ENCODE measurements around the gene ZC3HAV1. TPM values are rescaled to one million over a fixed set of nuclear protein-coding genes. Genes with fewer than 3 reads are reported as not detected.

ZC3HAV1 gene
- total and polyA plus RNA-seq, 10 of the 15 experiments (the other 5 are each of a cell fraction or from before 2014, with no cell fraction given) = 18.5 to 55.3 (median 44.7) TPM

- TF ChIP-seq ESRRA (IDR thresholded peaks at IDR 0.05; ENCODE audit: low read length) (no peak), WRNIP1 (IDR thresholded peaks at IDR 0.05; ENCODE audit: borderline replicate concordance, low read depth, low read length) (no peak), PAX5 (IDR thresholded peaks at IDR 0.05; ENCODE audit: borderline replicate concordance, low read depth, low read length) (no peak), NFYA (IDR thresholded peaks at IDR 0.05; ENCODE audit: borderline replicate concordance, low read depth, low read length) (no peak), SIX5 (IDR thresholded peaks at IDR 0.05; ENCODE audit: low read depth, low read length, severe bottlenecking) (no peak)
Measured at GRCh38 chr7:139004321-139005090, 105.0 kb downstream of the ZC3HAV1 start (continued).

- Histone ChIP-seq H3K27me3 (replicated peaks in 1 of 2; ENCODE audit: control insufficient read depth in 2 of 2, insufficient read depth in 2 of 2, low read length in 1 of 2) (no peaks in the 10 kb centered on the region; a peak in 1 of 4 replicates), H2AFZ (ENCODE audit: control insufficient read depth, low read depth, low read length) (no peak overlapping the region), H3K4me2 (ENCODE audit: control insufficient read depth, insufficient read depth) (no peak overlapping the region), H3K4me3 (no peak overlapping the region), H3K36me3 (ENCODE audit: control insufficient read depth in 2 of 2, insufficient read depth in 2 of 2, low read length in 1 of 2) (no peaks in the 10 kb centered on the region), H3K4me1 (ENCODE audit: control insufficient read depth, insufficient read depth, low read length) (no peaks in the 10 kb centered on the region), H3K9me3 (replicated peaks; ENCODE audit: control insufficient read depth, insufficient read depth, low read length) (no peaks in the 10 kb centered on the region), H3K9ac (ENCODE audit: control insufficient read depth, insufficient read depth, low read length) (no peak overlapping the region), H3K79me2 (ENCODE audit: control insufficient read depth, insufficient read depth, low read length) (no peaks in the 10 kb centered on the region), H3K27ac (ENCODE audit: control insufficient read depth, insufficient read depth) (no peak overlapping the region), H4K20me1 (ENCODE audit: control insufficient read depth, insufficient read depth) (no peaks in the 10 kb centered on the region)
- no peak for FAIRE-seq
- CTCF ChIA-PET = no interaction called here
- ATAC-seq = no peak
- in situ Hi-C loops (cut with MboI) = no loop called here
- no peak for DNase-seq (ENCODE audit: low read depth, low spot score)
- SMC1A ChIA-PET (ENCODE audit: uncharacterized antibody, unreplicated experiment) = interaction anchor here (1.0 kb wide), 1 partner anchor 9 kb away, joined by 3 read pairs; no protein-coding TSS in a partner anchor
- intact Hi-C loops (cut with micrococcal nuclease; ENCODE audit: unreplicated experiment) = no loop called here
- WGBS (ENCODE audit: insufficient coverage, insufficient replicate concordance, low lambda C conversion rate, missing lambda C conversion rate) = 31% methylated on average over 3 of the region's 3 CpGs
- no peak for TF ChIP-seq CHD1 (IDR thresholded peaks at IDR 0.05; ENCODE audit: low read depth, low read length)
- TF ChIP-seq KDM1A (IDR thresholded peaks at IDR 0.05; ENCODE audit: borderline replicate concordance) = no peak
- TF ChIP-seq ZNF384 (IDR thresholded peaks at IDR 0.05; ENCODE audit: borderline replicate concordance, low read depth, low read length) = no peak
- TF ChIP-seq ETV6 (conservative IDR thresholded peaks at IDR 0.05 in 1 of 2, IDR thresholded peaks at IDR 0.05 in 1 of 2; ENCODE audit: borderline replicate concordance in 1 of 2, low read depth in 1 of 2) = no peak
- TF ChIP-seq, protein P1, sequence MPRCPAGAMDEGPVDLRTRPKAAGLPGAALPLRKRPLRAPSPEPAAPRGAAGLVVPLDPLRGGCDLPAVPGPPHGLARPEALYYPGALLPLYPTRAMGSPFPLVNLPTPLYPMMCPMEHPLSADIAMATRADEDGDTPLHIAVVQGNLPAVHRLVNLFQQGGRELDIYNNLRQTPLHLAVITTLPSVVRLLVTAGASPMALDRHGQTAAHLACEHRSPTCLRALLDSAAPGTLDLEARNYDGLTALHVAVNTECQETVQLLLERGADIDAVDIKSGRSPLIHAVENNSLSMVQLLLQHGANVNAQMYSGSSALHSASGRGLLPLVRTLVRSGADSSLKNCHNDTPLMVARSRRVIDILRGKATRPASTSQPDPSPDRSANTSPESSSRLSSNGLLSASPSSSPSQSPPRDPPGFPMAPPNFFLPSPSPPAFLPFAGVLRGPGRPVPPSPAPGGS (IDR thresholded peaks at IDR 0.05; ENCODE audit: borderline replicate concordance, insufficient read depth, low read depth, low read length, poor library complexity, severe bottlenecking) = no peak
- TF ChIP-seq, protein P2, sequence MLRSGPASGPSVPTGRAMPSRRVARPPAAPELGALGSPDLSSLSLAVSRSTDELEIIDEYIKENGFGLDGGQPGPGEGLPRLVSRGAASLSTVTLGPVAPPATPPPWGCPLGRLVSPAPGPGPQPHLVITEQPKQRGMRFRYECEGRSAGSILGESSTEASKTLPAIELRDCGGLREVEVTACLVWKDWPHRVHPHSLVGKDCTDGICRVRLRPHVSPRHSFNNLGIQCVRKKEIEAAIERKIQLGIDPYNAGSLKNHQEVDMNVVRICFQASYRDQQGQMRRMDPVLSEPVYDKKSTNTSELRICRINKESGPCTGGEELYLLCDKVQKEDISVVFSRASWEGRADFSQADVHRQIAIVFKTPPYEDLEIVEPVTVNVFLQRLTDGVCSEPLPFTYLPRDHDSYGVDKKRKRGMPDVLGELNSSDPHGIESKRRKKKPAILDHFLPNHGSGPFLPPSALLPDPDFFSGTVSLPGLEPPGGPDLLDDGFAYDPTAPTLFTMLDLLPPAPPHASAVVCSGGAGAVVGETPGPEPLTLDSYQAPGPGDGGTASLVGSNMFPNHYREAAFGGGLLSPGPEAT (IDR thresholded peaks at IDR 0.05; ENCODE audit: low read depth) = no peak
- no peak for TF ChIP-seq MXI1 (IDR thresholded peaks at IDR 0.05; ENCODE audit: low read depth, low read length)
- TF ChIP-seq CREM (IDR thresholded peaks at IDR 0.05; ENCODE audit: low read depth) = no peak
- BruUV-seq (replicated peaks) = no TSS peak
- POLR2A ChIA-PET = no interaction called here
- RAD21 ChIA-PET (ENCODE audit: unreplicated experiment) = no interaction called here
Measured at GRCh38 chr7:138999414-138999813, 110.1 kb downstream of the ZC3HAV1 start.

Measured in GM12878 (cell line).